A549 (cell line): ENCODE results near the gene GGTLC2. TPM values are rescaled to one million over a fixed set of nuclear protein-coding genes. Genes with fewer than 3 reads are reported as not detected.
"Not testable (repeated sequence)": the region's sequence is repeated elsewhere in the genome, so short reads cannot be mapped to it uniquely, and the experiment has no call there.

Experiments used
- ATAC-seq, 2 experiments: fragments of 200-7000 bp in 1 of 2; fragments of >200 bp in 1 of 2; cut with Nextera tagmentation in 1 of 2; cut with Tn5 transposase in 1 of 2; 3 replicates each; pipeline versions ENCODE4 v1.8.0 to v1.9.1; 2018 to 2020; ENCODE audit warnings: mild to moderate bottlenecking in 1 of 2, moderate library complexity in 1 of 2
- CTCF ChIA-PET: fragments of 300-600 bp; sonication (Branson Sonifier 250); formaldehyde crosslinking; extraction: SDS; loops from one replicate; lab custom pipeline; 2021; ENCODE audit warnings: antibody characterized with exemption, inconsistent platforms; lab: Yijun Ruan, JAX
- POLR2A ChIA-PET: fragments of 350-600 bp; formaldehyde crosslinking; extraction: SDS; loops from one replicate; lab custom pipeline; 2021; ENCODE audit warnings: antibody characterized with exemption, inconsistent platforms; lab: Yijun Ruan, JAX
- DNase-seq, 2 experiments: peaks; one replicate each; pipeline versions ENCODE4 v3.0.0 to v3.0.0-alpha.2; 2011 to 2016; ENCODE audit warnings: low read depth in 1 of 2, low spot score in 1 of 2
- FAIRE-seq: peaks from 2 replicates; lab custom pipeline; 2011; peaks lifted over from hg19 to GRCh38; lab: Jason Lieb, UNC
- H3K27ac ChIP-seq, 2 experiments: fragments of >200 bp; sonication (Bioruptor Twin); formaldehyde crosslinking; 3 replicates each; pipeline ENCODE4 v1.5.1; 2016 to 2017
- H3K4me1 ChIP-seq: fragments of >200 bp; sonication (Bioruptor Twin); formaldehyde crosslinking; 3 replicates; pipeline ENCODE4 v1.6.1; 2016
- H3K4me2 ChIP-seq: fragments of >200 bp; sonication (Bioruptor Twin); formaldehyde crosslinking; 3 replicates; pipeline ENCODE4 v1.6.1; 2016
- H3K4me3 ChIP-seq: fragments of >200 bp; sonication (Bioruptor Twin); formaldehyde crosslinking; 3 replicates; pipeline ENCODE4 v1.5.1; 2016
- H3K9me3 ChIP-seq: fragments of >200 bp; sonication (Bioruptor Twin); formaldehyde crosslinking; 3 replicates; pipeline ENCODE4 v1.6.1; 2016
- CTCF ChIP-seq: fragments of >200 bp; sonication (Bioruptor Twin); formaldehyde crosslinking; IDR thresholded peaks from 3 replicates; pipeline ENCODE4 v1.5.1; 2016
- RAD21 ChIP-seq, 2 experiments: fragments of >200 bp in 1 of 2; sonication (Bioruptor Twin) in 1 of 2; formaldehyde crosslinking in 1 of 2; IDR thresholded peaks in 1 of 2; conservative IDR thresholded peaks in 1 of 2; 2 replicates in 1 of 2; 3 replicates in 1 of 2; pipeline ENCODE4 v1.6.1; 2012 to 2018; ENCODE audit warnings: inconsistent platforms in 1 of 2
- WGBS: methylation state at CpG from one replicate; pipeline ENCODE4 v1.1.6; 2017; ENCODE audit errors: missing lambda C conversion rate; 5-methylcytosine and 5-hydroxymethylcytosine counted together
- polyA plus RNA-seq, 4 experiments: library from polyadenylated mRNA; depleted of rRNA in 3 of 4; stranded (reverse); fragments of >200 nt; fragmentation: RNase III in 1 of 4; extraction: RNeasy Plus Mini Kit Qiagen cat#74134 plus additional on column Dnase treatment in 1 of 4; gene quantifications; 2 replicates in 3 of 4; 3 replicates in 1 of 4; pipeline ENCODE4 v1.2.3, GENCODE V29; 2011 to 2017

GGTLC2 gene
- polyA plus RNA-seq, 2 of the 4 experiments (the other 2 are of a cell fraction): not detected

- ATAC-seq: peak in 1 of 2 experiments; percentile 50; a peak in 1 of 6 replicates
- FAIRE-seq, POLR2A ChIA-PET, H3K4me3 ChIP-seq, H3K4me1 ChIP-seq, H3K9me3 ChIP-seq, H3K4me2 ChIP-seq, DNase-seq, CTCF ChIA-PET, H3K27ac ChIP-seq: not testable (repeated sequence)
- 0 out of 3 replicates have a peak, but pooled peaks have one; percentile 9 for TF ChIP-seq CTCF
- TF ChIP-seq RAD21 (conservative IDR thresholded peaks at IDR 0.05 in 1 of 2, IDR thresholded peaks at IDR 0.05 in 1 of 2): 0 out of 5 replicates have a peak, but pooled peaks of 1 of the 2 experiments have one; percentile 12
- WGBS: no CpG with 5 or more reads among the region's 12 CpGs
Measured at GRCh38 chr22:22647952-22648351, 3.5 kb downstream of the GGTLC2 start.

GRCh38 chr22:22648863-22649536, 4.6 kb downstream of the GGTLC2 start:
- WGBS: 86% methylated on average over 6 of the region's 9 CpGs
- POLR2A ChIA-PET, CTCF ChIA-PET, H3K4me3 ChIP-seq, ATAC-seq, H3K27ac ChIP-seq, DNase-seq, H3K4me2 ChIP-seq, H3K9me3 ChIP-seq, H3K4me1 ChIP-seq, FAIRE-seq: not testable (repeated sequence)

GRCh38 chr22:22649761-22650160, 5.3 kb downstream of the GGTLC2 start:
- POLR2A ChIA-PET, H3K4me3 ChIP-seq, FAIRE-seq, ATAC-seq, H3K4me2 ChIP-seq, DNase-seq, H3K9me3 ChIP-seq, H3K4me1 ChIP-seq, H3K27ac ChIP-seq, CTCF ChIA-PET: not testable (repeated sequence)
- WGBS: 64% methylated on average over 6 of the region's 8 CpGs

GRCh38 chr22:22650398-22650797, 6.0 kb downstream of the GGTLC2 start:
- DNase-seq, ATAC-seq, H3K4me2 ChIP-seq, FAIRE-seq, H3K9me3 ChIP-seq, H3K4me1 ChIP-seq, CTCF ChIA-PET, H3K4me3 ChIP-seq, H3K27ac ChIP-seq, POLR2A ChIA-PET: not testable (repeated sequence)
- no CpG with 5 or more reads among the region's 9 CpGs for WGBS

GRCh38 chr22:22650803-22651515, 6.5 kb downstream of the GGTLC2 start:
- H3K4me1 ChIP-seq, H3K27ac ChIP-seq, H3K9me3 ChIP-seq, H3K4me2 ChIP-seq, FAIRE-seq, POLR2A ChIA-PET, ATAC-seq, H3K4me3 ChIP-seq, DNase-seq, CTCF ChIA-PET: not testable (repeated sequence)
- WGBS: 100% methylated on average over 1 of the region's 8 CpGs

GRCh38 chr22:22651593-22651992, 7.2 kb downstream of the GGTLC2 start:
- H3K4me1 ChIP-seq, CTCF ChIA-PET, H3K27ac ChIP-seq, H3K9me3 ChIP-seq, H3K4me2 ChIP-seq, ATAC-seq, DNase-seq, FAIRE-seq, H3K4me3 ChIP-seq, POLR2A ChIA-PET: not testable (repeated sequence)
- WGBS: 73% methylated on average over 6 of the region's 10 CpGs

- H3K9me3 ChIP-seq, H3K4me1 ChIP-seq, CTCF ChIA-PET, ATAC-seq, DNase-seq, H3K4me3 ChIP-seq, H3K27ac ChIP-seq, FAIRE-seq, POLR2A ChIA-PET, H3K4me2 ChIP-seq: not testable (repeated sequence)
- 82% methylated on average over 9 of the region's 12 CpGs for WGBS
Measured at GRCh38 chr22:22652102-22652501, 7.7 kb downstream of the GGTLC2 start.

- FAIRE-seq, H3K4me1 ChIP-seq, H3K4me2 ChIP-seq, POLR2A ChIA-PET, H3K9me3 ChIP-seq, DNase-seq, H3K27ac ChIP-seq, ATAC-seq, H3K4me3 ChIP-seq, CTCF ChIA-PET: not testable (repeated sequence)
- 93% methylated on average over 5 of the region's 6 CpGs for WGBS
Measured at GRCh38 chr22:22652573-22652972, 8.2 kb downstream of the GGTLC2 start.

GRCh38 chr22:22653677-22654381, 9.4 kb downstream of the GGTLC2 start:
- H3K27ac ChIP-seq, CTCF ChIA-PET, H3K9me3 ChIP-seq, POLR2A ChIA-PET, H3K4me1 ChIP-seq, FAIRE-seq, ATAC-seq, H3K4me3 ChIP-seq, H3K4me2 ChIP-seq, DNase-seq: not testable (repeated sequence)
- WGBS: 70% methylated on average over 2 of the region's 13 CpGs
